ENCODE results near the gene RECQL5.

RECQL5 gene

GRCh38 chr17:75688209-75688825, 21.4 kb upstream of the RECQL5 start:
- peaks cover 3% of the 10 kb centered on the region for H3K4me1 ChIP-seq (ENCODE audit: control insufficient read depth, insufficient read depth, low read length, poor library complexity, severe bottlenecking)
- no peak for DNase-seq

DNA sequence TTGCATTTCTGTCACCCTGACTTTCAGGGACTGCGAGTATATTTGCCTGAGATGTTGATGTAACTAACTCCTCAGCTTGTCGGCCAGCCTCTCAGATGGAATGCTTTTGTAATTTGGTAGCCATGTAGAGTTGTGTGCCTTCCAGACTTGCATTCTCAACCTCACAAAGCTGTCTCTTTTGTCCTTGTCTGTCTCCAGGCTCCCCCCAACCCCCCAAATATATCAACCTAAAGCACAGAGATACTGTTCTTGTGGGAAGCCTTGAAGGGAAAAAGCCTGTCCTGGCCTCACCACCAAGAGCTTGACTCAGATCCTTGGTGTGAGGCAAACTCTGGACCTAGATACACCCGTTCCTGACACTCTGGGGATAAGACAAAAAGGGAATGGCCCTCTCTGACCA, 18.5 kb upstream of the RECQL5 start:
- no peaks in the 10 kb centered on the region for H3K27me3 ChIP-seq (replicated peaks; ENCODE audit: control insufficient read depth, insufficient read depth, low read length, poor library complexity, severe bottlenecking)
- H3K4me3 ChIP-seq (ENCODE audit: insufficient read depth, low read depth, low read length, poor library complexity, severe bottlenecking), result no peak overlapping the region
- H3K9me3 ChIP-seq (ENCODE audit: control insufficient read depth, low read length), result no peaks in the 10 kb centered on the region
- H3K36me3 ChIP-seq (ENCODE audit: control insufficient read depth, insufficient read depth, low read length), result peaks cover 10% of the 10 kb centered on the region
- no peak overlapping the region for H3K27ac ChIP-seq (ENCODE audit: insufficient read depth, low read length, poor library complexity, severe bottlenecking)
- H3K4me1 ChIP-seq (ENCODE audit: control insufficient read depth, insufficient read depth, low read length, poor library complexity, severe bottlenecking), result peaks cover 3% of the 10 kb centered on the region
- DNase-seq, result no peak

More at GRCh38 chr17:75688209-75688825, 21.4 kb upstream of the RECQL5 start:
- Histone ChIP-seq H3K4me3 (ENCODE audit: insufficient read depth, low read depth, low read length, poor library complexity, severe bottlenecking) (no peak overlapping the region), H3K36me3 (ENCODE audit: control insufficient read depth, insufficient read depth, low read length) (peaks cover 25% of the 10 kb centered on the region), H3K27me3 (replicated peaks; ENCODE audit: control insufficient read depth, insufficient read depth, low read length, poor library complexity, severe bottlenecking) (no peaks in the 10 kb centered on the region), H3K27ac (ENCODE audit: insufficient read depth, low read length, poor library complexity, severe bottlenecking) (no peak overlapping the region), H3K9me3 (ENCODE audit: control insufficient read depth, low read length) (no peaks in the 10 kb centered on the region)

GRCh38 chr17:75684924-75685323, 18.0 kb upstream of the RECQL5 start:
- Histone ChIP-seq H3K27me3 (replicated peaks; ENCODE audit: control insufficient read depth, insufficient read depth, low read length, poor library complexity, severe bottlenecking) (no peaks in the 10 kb centered on the region), H3K36me3 (ENCODE audit: control insufficient read depth, insufficient read depth, low read length) (peaks cover 16% of the 10 kb centered on the region), H3K4me1 (ENCODE audit: control insufficient read depth, insufficient read depth, low read length, poor library complexity, severe bottlenecking) (peaks cover 3% of the 10 kb centered on the region), H3K4me3 (ENCODE audit: insufficient read depth, low read depth, low read length, poor library complexity, severe bottlenecking) (no peak overlapping the region), H3K9me3 (ENCODE audit: control insufficient read depth, low read length) (no peaks in the 10 kb centered on the region), H3K27ac (ENCODE audit: insufficient read depth, low read length, poor library complexity, severe bottlenecking) (no peak overlapping the region)
- no peak for DNase-seq

GRCh38 chr17:75684249-75684648, 17.3 kb upstream of the RECQL5 start:
- no peaks in the 10 kb centered on the region for H3K9me3 ChIP-seq (ENCODE audit: control insufficient read depth, low read length)
- H3K36me3 ChIP-seq (ENCODE audit: control insufficient read depth, insufficient read depth, low read length), result peaks cover 22% of the 10 kb centered on the region
- peaks cover 3% of the 10 kb centered on the region for H3K4me1 ChIP-seq (ENCODE audit: control insufficient read depth, insufficient read depth, low read length, poor library complexity, severe bottlenecking)
- no peak overlapping the region for H3K4me3 ChIP-seq (ENCODE audit: insufficient read depth, low read depth, low read length, poor library complexity, severe bottlenecking)
- H3K27ac ChIP-seq (ENCODE audit: insufficient read depth, low read length, poor library complexity, severe bottlenecking), result no peak overlapping the region
- no peaks in the 10 kb centered on the region for H3K27me3 ChIP-seq (replicated peaks; ENCODE audit: control insufficient read depth, insufficient read depth, low read length, poor library complexity, severe bottlenecking)
- DNase-seq, result no peak

- Histone ChIP-seq H3K4me1 (ENCODE audit: control insufficient read depth, insufficient read depth, low read length, poor library complexity, severe bottlenecking) (peaks cover 3% of the 10 kb centered on the region), H3K36me3 (ENCODE audit: control insufficient read depth, insufficient read depth, low read length) (peaks cover 26% of the 10 kb centered on the region), H3K27ac (ENCODE audit: insufficient read depth, low read length, poor library complexity, severe bottlenecking) (no peak overlapping the region), H3K27me3 (replicated peaks; ENCODE audit: control insufficient read depth, insufficient read depth, low read length, poor library complexity, severe bottlenecking) (no peaks in the 10 kb centered on the region), H3K9me3 (ENCODE audit: control insufficient read depth, low read length) (no peaks in the 10 kb centered on the region), H3K4me3 (ENCODE audit: insufficient read depth, low read depth, low read length, poor library complexity, severe bottlenecking) (no peak overlapping the region)
- no peak for DNase-seq
These were observed 16.6 kb upstream of the RECQL5 start for GRCh38 chr17:75683583-75683982.

GRCh38 chr17:75681289-75681688, 14.3 kb upstream of the RECQL5 start:
- Histone ChIP-seq H3K36me3 (ENCODE audit: control insufficient read depth, insufficient read depth, low read length) (peaks cover 38% of the 10 kb centered on the region), H3K4me3 (ENCODE audit: insufficient read depth, low read depth, low read length, poor library complexity, severe bottlenecking) (no peak overlapping the region), H3K4me1 (ENCODE audit: control insufficient read depth, insufficient read depth, low read length, poor library complexity, severe bottlenecking) (no peaks in the 10 kb centered on the region)

DNA sequence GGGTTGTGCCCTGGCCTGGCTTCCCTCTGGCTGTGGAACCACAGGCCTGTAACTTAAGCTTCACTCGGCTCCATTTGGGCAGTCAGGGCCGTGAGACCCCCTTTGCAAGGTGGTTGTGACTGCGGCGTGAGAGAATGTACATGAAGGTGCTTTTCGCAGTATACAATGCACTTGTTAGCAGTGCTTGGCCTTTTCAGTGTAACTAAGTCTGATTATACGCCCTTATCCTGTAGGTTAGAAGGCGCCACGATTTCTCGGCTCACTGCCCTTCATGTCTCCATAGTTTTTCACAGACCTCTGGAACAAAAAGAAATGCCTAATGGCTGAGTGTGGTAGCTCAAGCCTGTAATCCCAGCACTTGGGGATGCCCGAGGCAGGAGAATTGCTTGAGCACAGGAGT, 13.5 kb upstream of the RECQL5 start:
- H3K9me3 ChIP-seq (ENCODE audit: control insufficient read depth, low read length), result no peaks in the 10 kb centered on the region
- H3K27me3 ChIP-seq (replicated peaks; ENCODE audit: control insufficient read depth, insufficient read depth, low read length, poor library complexity, severe bottlenecking), result no peaks in the 10 kb centered on the region
- DNase-seq, result no peak
- H3K4me1 ChIP-seq (ENCODE audit: control insufficient read depth, insufficient read depth, low read length, poor library complexity, severe bottlenecking), result no peaks in the 10 kb centered on the region
- H3K36me3 ChIP-seq (ENCODE audit: control insufficient read depth, insufficient read depth, low read length), result peaks cover 39% of the 10 kb centered on the region
- no peak overlapping the region for H3K4me3 ChIP-seq (ENCODE audit: insufficient read depth, low read depth, low read length, poor library complexity, severe bottlenecking)
- H3K27ac ChIP-seq (ENCODE audit: insufficient read depth, low read length, poor library complexity, severe bottlenecking), result no peak overlapping the region

More at GRCh38 chr17:75681289-75681688, 14.3 kb upstream of the RECQL5 start:
- Histone ChIP-seq H3K27ac (ENCODE audit: insufficient read depth, low read length, poor library complexity, severe bottlenecking) (no peak overlapping the region), H3K27me3 (replicated peaks; ENCODE audit: control insufficient read depth, insufficient read depth, low read length, poor library complexity, severe bottlenecking) (no peaks in the 10 kb centered on the region), H3K9me3 (ENCODE audit: control insufficient read depth, low read length) (no peaks in the 10 kb centered on the region)
- no peak for DNase-seq

DNA sequence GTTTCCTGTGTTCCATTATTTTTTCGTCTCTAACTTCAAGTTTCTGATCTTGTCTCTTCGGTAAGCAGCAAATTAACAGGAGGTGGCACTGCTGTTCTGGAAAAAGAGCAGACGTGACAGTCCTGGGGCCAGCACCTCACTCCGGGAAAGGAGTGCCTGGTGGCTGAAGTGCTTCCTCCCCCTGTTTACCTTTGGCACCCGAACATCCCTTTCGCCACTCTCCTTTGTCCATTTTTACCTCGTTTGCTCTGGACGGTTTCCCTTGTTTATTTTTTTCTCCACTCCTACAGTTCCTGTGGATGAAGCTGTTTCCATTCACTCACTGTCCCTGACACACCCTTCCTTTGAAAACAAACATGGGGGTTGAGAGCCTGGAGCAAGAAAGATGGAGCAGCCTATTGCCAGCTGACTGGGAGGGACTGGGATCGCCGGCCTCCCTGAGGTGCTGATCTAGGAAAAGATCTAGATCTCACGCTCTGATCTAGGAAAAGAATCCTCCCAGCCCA, 12.8 kb upstream of the RECQL5 start:
- H3K4me1 ChIP-seq (ENCODE audit: control insufficient read depth, insufficient read depth, low read length, poor library complexity, severe bottlenecking), result no peaks in the 10 kb centered on the region
- H3K27me3 ChIP-seq (replicated peaks; ENCODE audit: control insufficient read depth, insufficient read depth, low read length, poor library complexity, severe bottlenecking), result no peaks in the 10 kb centered on the region
- no peak for DNase-seq
- H3K27ac ChIP-seq (ENCODE audit: insufficient read depth, low read length, poor library complexity, severe bottlenecking), result no peak overlapping the region
- no peak overlapping the region for H3K4me3 ChIP-seq (ENCODE audit: insufficient read depth, low read depth, low read length, poor library complexity, severe bottlenecking)
- no peaks in the 10 kb centered on the region for H3K9me3 ChIP-seq (ENCODE audit: control insufficient read depth, low read length)
- H3K36me3 ChIP-seq (ENCODE audit: control insufficient read depth, insufficient read depth, low read length), result peaks cover 36% of the 10 kb centered on the region

GRCh38 chr17:75676461-75676860, 9.5 kb upstream of the RECQL5 start:
- Histone ChIP-seq H3K9me3 (ENCODE audit: control insufficient read depth, low read length) (no peaks in the 10 kb centered on the region), H3K4me3 (ENCODE audit: insufficient read depth, low read depth, low read length, poor library complexity, severe bottlenecking) (no peak overlapping the region), H3K36me3 (ENCODE audit: control insufficient read depth, insufficient read depth, low read length) (peaks cover 58% of the 10 kb centered on the region), H3K4me1 (ENCODE audit: control insufficient read depth, insufficient read depth, low read length, poor library complexity, severe bottlenecking) (no peaks in the 10 kb centered on the region), H3K27ac (ENCODE audit: insufficient read depth, low read length, poor library complexity, severe bottlenecking) (no peak overlapping the region), H3K27me3 (replicated peaks; ENCODE audit: control insufficient read depth, insufficient read depth, low read length, poor library complexity, severe bottlenecking) (no peaks in the 10 kb centered on the region)
- no peak for DNase-seq

DNA sequence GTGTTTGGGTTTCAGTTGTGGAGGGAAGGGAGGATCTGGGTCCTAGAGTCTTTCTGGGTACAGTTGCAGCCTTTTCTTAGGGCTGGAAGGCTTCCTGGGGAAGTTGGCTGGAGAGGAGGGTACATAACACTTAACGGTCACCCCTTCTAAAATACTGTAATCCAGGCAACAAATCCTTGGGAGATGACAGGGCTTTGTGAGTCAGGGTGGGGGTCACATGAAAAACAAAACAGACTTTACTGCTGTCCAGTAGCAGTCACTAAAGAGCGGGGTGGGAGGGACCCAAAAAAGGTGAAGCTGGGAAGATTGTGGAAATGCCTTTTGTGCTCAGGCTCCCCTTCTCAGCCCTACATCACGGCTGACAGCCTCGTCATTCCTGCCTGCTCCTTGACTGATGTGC, 6.5 kb upstream of the RECQL5 start:
- no peak for DNase-seq
- Histone ChIP-seq H3K27ac (ENCODE audit: insufficient read depth, low read length, poor library complexity, severe bottlenecking) (no peak overlapping the region), H3K4me3 (ENCODE audit: insufficient read depth, low read depth, low read length, poor library complexity, severe bottlenecking) (no peak overlapping the region), H3K36me3 (ENCODE audit: control insufficient read depth, insufficient read depth, low read length) (peaks cover 59% of the 10 kb centered on the region), H3K9me3 (ENCODE audit: control insufficient read depth, low read length) (no peaks in the 10 kb centered on the region), H3K27me3 (replicated peaks; ENCODE audit: control insufficient read depth, insufficient read depth, low read length, poor library complexity, severe bottlenecking) (no peaks in the 10 kb centered on the region), H3K4me1 (ENCODE audit: control insufficient read depth, insufficient read depth, low read length, poor library complexity, severe bottlenecking) (no peaks in the 10 kb centered on the region)
